ENCODE results near the gene PLCB2. TPM values are rescaled to one million over a fixed set of nuclear protein-coding genes. Genes with fewer than 3 reads are reported as not detected.

PLCB2 gene
- total and polyA plus RNA-seq, 2 donors (not counting 1 experiment from before 2014, with no cell fraction given) = 166 to 312 TPM

DNA sequence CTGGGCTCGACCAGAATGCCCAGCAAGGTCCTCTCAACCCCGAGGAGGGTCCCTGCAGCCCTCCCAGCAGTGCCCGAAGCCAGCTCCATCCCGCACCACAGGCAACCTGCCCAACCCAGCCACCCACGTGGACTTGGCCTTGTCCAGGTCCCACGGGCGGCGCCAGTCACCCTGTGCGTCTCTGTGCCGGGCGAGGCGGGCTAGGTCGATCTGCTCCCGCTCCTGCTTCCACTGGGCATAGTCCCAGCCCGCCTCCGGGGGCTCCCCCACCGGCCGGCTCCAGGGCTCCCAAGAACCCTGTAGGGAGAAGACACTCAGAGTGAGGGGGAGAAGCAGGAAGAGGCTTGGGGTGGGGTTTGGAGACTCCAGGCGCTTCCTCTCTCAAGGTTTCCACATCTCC, 29.9 kb upstream of the PLCB2 start:
- H3K4me3 ChIP-seq (ENCODE audit: control extremely low read depth in 1 of 5, extremely low read depth in 1 of 5, insufficient read depth in 1 of 5, low read depth in 2 of 5, low read length in 4 of 5) = no peak overlapping the region
- WGBS (ENCODE audit: insufficient coverage) = 88% methylated on average over 12 of the region's 19 CpGs
- H3K4me1 ChIP-seq (ENCODE audit: control insufficient read depth in 2 of 2, insufficient read depth in 2 of 2, low read length in 2 of 2) = peaks cover 21 to 31% of the 10 kb centered on the region in 2 donors
- no peak overlapping the region for H3K27ac ChIP-seq (ENCODE audit: low read length in 2 of 2)
- Mint-ChIP-seq H3K27ac (no peak overlapping the region), H3K9me3 (ENCODE audit: insufficient read depth) (no peaks in the 10 kb centered on the region), H3K4me1 (peaks cover 26% of the 10 kb centered on the region), H3K4me3 (no peak overlapping the region), H3K27me3 (peaks cover 4% of the 10 kb centered on the region)
- no peaks in the 10 kb centered on the region for H4K20me1 ChIP-seq (ENCODE audit: control insufficient read depth, insufficient read depth, low read length, poor library complexity, severe bottlenecking)
- H2AFZ ChIP-seq (ENCODE audit: insufficient read depth, low read depth, low read length, poor library complexity, severe bottlenecking) = no peak overlapping the region
- intact Hi-C loops (cut with micrococcal nuclease) = no loop called here
- H3K4me2 ChIP-seq (replicated peaks; ENCODE audit: low read depth, low read length, poor library complexity, severe bottlenecking) = peak overlapping the region; percentile 61
- H3K79me2 ChIP-seq (ENCODE audit: control insufficient read depth, insufficient read depth, low read length) = no peaks in the 10 kb centered on the region
- H3K27me3 ChIP-seq (replicated peaks in 1 of 4; ENCODE audit: control extremely low read depth in 1 of 4, control insufficient read depth in 3 of 4, insufficient read depth in 4 of 4, low read length in 3 of 4) = peaks cover 0 to 12% (median 0%) of the 10 kb centered on the region in 4 experiments
- ChIA-PET CTCF (interaction anchor here (0.7 to 15.0 kb wide), 39 partner anchors 10 to 653 kb away, joined by 3 to 382 read pairs (median 5); partner anchors contain the start of genes ANKRD63, BAHD1, DISP2 and FSIP1), POLR2A (interaction anchor here (0.6 to 1.7 kb wide), 5 partner anchors 15 to 60 kb away, joined by 3 to 8 read pairs (median 4); partner anchors contain the start of gene PLCB2)
- DNase-seq (no peak), ATAC-seq (ENCODE audit: low read depth) (no peak)
- TF ChIP-seq EZH2 (IDR thresholded peaks at IDR 0.05; ENCODE audit: borderline replicate concordance, insufficient read depth, low read depth, low read length, poor library complexity, severe bottlenecking) = no peak
- TF ChIP-seq, protein P1, sequence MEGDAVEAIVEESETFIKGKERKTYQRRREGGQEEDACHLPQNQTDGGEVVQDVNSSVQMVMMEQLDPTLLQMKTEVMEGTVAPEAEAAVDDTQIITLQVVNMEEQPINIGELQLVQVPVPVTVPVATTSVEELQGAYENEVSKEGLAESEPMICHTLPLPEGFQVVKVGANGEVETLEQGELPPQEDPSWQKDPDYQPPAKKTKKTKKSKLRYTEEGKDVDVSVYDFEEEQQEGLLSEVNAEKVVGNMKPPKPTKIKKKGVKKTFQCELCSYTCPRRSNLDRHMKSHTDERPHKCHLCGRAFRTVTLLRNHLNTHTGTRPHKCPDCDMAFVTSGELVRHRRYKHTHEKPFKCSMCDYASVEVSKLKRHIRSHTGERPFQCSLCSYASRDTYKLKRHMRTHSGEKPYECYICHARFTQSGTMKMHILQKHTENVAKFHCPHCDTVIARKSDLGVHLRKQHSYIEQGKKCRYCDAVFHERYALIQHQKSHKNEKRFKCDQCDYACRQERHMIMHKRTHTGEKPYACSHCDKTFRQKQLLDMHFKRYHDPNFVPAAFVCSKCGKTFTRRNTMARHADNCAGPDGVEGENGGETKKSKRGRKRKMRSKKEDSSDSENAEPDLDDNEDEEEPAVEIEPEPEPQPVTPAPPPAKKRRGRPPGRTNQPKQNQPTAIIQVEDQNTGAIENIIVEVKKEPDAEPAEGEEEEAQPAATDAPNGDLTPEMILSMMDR (IDR thresholded peaks at IDR 0.05) = no peak
- no peaks in the 10 kb centered on the region for H3K36me3 ChIP-seq (replicated peaks in 1 of 2; ENCODE audit: control extremely low read depth in 1 of 2, control insufficient read depth in 1 of 2, extremely low read depth in 1 of 2, insufficient read depth in 2 of 2, low read length in 1 of 2)
- H3K9ac ChIP-seq (ENCODE audit: low read length) = no peak overlapping the region
- H3K9me3 ChIP-seq (ENCODE audit: control extremely low read depth in 1 of 3, control insufficient read depth in 2 of 3, insufficient read depth in 1 of 3, low read length in 2 of 3) = no peaks in the 10 kb centered on the region

DNA sequence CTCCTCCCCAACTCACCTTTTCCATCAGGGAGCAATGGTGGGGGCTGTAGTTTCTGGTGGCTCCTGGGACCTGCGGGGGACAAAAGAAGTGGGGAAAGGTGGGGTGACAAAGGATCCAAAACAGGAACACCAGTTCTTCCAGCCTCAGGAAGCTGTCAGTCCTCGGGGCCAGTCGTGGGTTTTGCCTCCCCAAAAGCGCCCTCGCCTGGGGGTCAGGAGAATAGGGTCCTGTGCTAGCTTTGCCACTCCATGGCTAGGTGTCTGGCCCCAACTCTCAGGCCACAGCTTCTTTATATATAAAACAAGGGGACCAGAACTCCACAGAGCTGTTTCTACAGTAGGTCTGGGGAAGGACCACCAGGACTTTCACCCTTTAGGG, 29.0 kb upstream of the PLCB2 start:
- Histone ChIP-seq H3K9me3 (ENCODE audit: control extremely low read depth in 1 of 3, control insufficient read depth in 2 of 3, insufficient read depth in 1 of 3, low read length in 2 of 3) (no peaks in the 10 kb centered on the region), H3K4me3 (ENCODE audit: control extremely low read depth in 1 of 5, extremely low read depth in 1 of 5, insufficient read depth in 1 of 5, low read depth in 2 of 5, low read length in 4 of 5) (no peak overlapping the region), H4K20me1 (ENCODE audit: control insufficient read depth, insufficient read depth, low read length, poor library complexity, severe bottlenecking) (no peaks in the 10 kb centered on the region), H3K36me3 (replicated peaks in 1 of 2; ENCODE audit: control extremely low read depth in 1 of 2, control insufficient read depth in 1 of 2, extremely low read depth in 1 of 2, insufficient read depth in 2 of 2, low read length in 1 of 2) (no peaks in the 10 kb centered on the region), H3K4me1 (ENCODE audit: control insufficient read depth in 2 of 2, insufficient read depth in 2 of 2, low read length in 2 of 2) (peaks cover 21 to 31% of the 10 kb centered on the region in 2 donors), H2AFZ (ENCODE audit: insufficient read depth, low read depth, low read length, poor library complexity, severe bottlenecking) (no peak overlapping the region), H3K79me2 (ENCODE audit: control insufficient read depth, insufficient read depth, low read length) (no peaks in the 10 kb centered on the region), H3K4me2 (replicated peaks; ENCODE audit: low read depth, low read length, poor library complexity, severe bottlenecking) (peak overlapping the region; percentile 37), H3K9ac (ENCODE audit: low read length) (no peak overlapping the region), H3K27me3 (replicated peaks in 1 of 4; ENCODE audit: control extremely low read depth in 1 of 4, control insufficient read depth in 3 of 4, insufficient read depth in 4 of 4, low read length in 3 of 4) (peaks cover 0 to 12% (median 0%) of the 10 kb centered on the region in 4 experiments), H3K27ac (ENCODE audit: low read length in 2 of 2) (no peak overlapping the region)
- peaks cover 28% of the 10 kb centered on the region for H3K4me1 Mint-ChIP-seq
- H3K4me3 Mint-ChIP-seq = no peak overlapping the region
- no peak for ATAC-seq (ENCODE audit: low read depth)
- DNase-seq = peak; percentile 49
- TF ChIP-seq EZH2 (IDR thresholded peaks at IDR 0.05; ENCODE audit: borderline replicate concordance, insufficient read depth, low read depth, low read length, poor library complexity, severe bottlenecking) = no peak
- TF ChIP-seq, protein P1 (IDR thresholded peaks at IDR 0.05) = peak; percentile 21
- ChIA-PET CTCF (interaction anchor here (0.6 to 15.0 kb wide), 22 partner anchors 8 to 650 kb away, joined by 3 to 382 read pairs (median 12); partner anchors contain the start of genes ANKRD63, DISP2, FSIP1 and INAFM2), POLR2A (interaction anchor here (1.3 to 1.7 kb wide), 2 partner anchors 14 to 59 kb away, joined by 3 to 4 read pairs; no protein-coding TSS in a partner anchor)
- 9% methylated on average over 5 of the region's 5 CpGs for WGBS (ENCODE audit: insufficient coverage)
- intact Hi-C loops (cut with micrococcal nuclease) = no loop called here
- H3K9me3 Mint-ChIP-seq (ENCODE audit: insufficient read depth) = no peaks in the 10 kb centered on the region
- H3K27me3 Mint-ChIP-seq = peaks cover 4% of the 10 kb centered on the region
- H3K27ac Mint-ChIP-seq = no peak overlapping the region
